ENCODE data around the gene TRIM44.

TRIM44 gene

GRCh38 chr11:35787013-35787504, 124.5 kb downstream of the TRIM44 start:
- DNase-seq (ENCODE audit: low read depth, low spot score): no peak

DNA sequence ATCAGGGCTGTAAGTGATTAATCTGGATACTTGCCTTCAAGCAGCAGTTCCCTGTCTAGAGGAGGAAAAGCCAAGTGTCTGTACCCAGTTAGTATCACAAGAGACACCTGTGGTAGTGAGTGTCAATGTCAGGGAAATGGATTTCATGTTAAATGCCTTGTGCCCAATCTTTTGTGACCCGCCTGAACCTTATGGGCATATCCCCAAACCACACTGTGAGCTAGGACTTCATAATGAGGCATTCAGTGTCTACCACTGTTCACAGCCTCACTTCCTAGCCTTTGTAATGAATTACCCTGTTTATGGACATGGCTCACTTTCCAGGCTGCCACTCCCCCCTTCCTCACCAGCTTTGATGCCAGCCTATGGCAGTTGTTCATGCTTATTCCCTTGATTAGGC, 125.1 kb downstream of the TRIM44 start:
- no peak for DNase-seq (ENCODE audit: low read depth, low spot score)

- no peak for DNase-seq (ENCODE audit: low read depth, low spot score)
These were observed 128.7 kb downstream of the TRIM44 start for GRCh38 chr11:35791088-35791958.

DNA sequence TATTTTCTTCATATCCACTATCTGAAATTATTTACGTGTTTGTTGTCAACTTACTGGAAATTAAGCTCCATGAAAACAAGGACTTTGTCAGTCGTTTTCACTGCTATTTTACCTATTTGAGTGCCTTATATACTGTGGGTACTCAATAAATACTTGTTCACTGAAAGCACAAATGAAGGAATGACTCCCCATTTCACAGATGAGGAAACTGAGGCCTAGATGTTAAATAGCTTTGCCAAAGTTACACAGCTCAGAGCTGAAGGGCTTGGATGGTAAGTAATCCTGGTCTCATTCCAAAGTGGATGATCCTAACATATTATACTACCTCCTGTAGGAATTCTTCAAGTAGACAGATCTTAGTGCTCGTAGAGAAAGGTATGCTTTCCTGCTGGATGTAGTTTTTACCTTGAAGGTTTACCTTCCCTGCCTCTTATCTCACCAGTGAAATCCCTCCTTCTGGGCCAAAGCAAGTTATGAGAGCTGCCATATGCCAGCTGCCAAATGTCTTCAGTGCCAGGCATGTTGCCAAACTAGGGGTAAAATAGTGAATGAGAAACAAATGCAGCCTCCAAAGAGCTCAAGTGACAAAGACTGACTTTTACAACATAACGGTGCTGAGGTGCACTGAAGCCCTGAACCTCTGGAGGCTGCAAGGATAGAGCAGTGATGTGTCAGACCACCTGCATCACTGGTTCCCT, 129.7 kb downstream of the TRIM44 start:
- DNase-seq (ENCODE audit: low read depth, low spot score): no peak

- DNase-seq (ENCODE audit: low read depth, low spot score): no peak
These were observed 130.2 kb downstream of the TRIM44 start for GRCh38 chr11:35792846-35793192.

DNA sequence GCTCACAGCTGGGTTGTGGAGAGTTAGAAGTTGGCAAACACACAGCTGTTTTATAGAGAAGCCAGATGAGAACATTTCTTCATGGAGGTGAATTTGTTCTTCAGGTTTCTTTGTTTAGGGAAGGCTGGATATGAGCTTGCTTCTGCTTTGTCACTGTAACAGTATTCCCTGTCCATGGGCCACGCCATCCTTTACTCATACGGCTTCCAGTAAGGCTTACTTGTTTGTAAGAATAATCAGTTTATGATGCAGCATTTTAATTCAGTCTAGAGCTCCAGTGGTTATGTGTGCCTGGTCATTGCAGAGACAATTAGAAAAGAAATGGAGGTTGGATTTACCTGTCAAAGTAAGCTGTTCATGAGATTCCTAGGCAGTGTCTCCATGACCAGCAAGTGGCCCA, 131.8 kb downstream of the TRIM44 start:
- DNase-seq (ENCODE audit: low read depth, low spot score): no peak

DNA sequence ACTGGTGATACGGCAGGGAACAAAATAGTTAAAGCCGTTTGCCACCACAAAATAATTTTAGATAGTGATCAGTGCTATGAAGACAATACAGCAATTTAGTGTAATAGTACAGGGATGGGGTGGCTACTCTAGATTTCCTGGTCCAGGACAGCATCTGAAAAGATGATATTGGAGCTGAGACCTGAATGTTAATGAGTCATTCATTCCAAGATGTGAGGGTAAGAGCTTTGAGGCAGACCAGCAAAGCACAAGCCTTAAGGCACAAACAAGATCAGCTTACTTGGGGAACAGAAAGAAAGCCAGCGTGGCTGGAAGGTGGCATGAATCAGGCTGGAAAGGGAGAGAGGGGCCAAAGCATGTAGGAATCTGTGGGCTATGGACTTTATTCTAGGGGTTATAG, 132.3 kb downstream of the TRIM44 start:
- DNase-seq (ENCODE audit: low read depth, low spot score): no peak

DNA sequence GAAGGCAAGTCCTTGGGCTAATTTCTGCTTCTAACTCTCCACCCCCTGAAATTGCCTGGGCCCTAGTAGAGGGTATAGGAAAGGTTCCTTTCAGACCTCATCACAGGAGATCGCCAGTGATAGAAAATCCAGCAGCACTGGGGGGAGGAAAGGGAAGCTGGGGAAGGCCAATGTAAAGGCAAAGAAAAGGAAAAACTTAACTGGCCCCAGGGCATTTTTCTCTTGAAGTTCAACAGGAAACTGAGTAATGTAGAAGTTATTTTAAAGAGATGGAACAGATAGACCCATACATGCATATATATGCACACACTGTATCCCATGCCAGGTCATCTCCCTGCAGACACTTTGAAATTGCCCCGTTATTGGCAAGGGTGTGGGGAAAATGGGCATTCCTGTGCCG, 134.0 kb downstream of the TRIM44 start:
- no peak for DNase-seq (ENCODE audit: low read depth, low spot score)

GRCh38 chr11:35798423-35798822, 135.8 kb downstream of the TRIM44 start:
- DNase-seq (ENCODE audit: low read depth, low spot score): no peak

DNA sequence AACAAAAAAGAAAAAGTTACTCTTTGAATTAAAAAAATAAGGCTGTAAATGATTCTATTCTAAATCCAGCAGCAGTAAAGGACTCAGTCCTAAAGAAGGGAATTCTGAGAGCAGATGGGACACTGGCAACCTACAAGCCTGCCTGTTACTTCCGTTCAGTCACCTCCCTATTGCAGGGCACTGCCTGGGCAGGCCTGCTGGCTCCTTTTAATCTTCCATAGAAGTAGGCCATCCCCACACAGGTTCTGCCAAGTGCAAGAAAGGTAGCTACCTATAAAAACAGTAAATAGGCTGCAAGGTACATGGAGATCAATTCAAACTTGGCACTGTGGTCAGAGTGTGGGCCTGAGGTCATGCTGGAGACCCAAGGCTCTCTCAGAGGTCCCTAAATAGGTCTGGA, 136.4 kb downstream of the TRIM44 start:
- no peak for DNase-seq (ENCODE audit: low read depth, low spot score)

DNA sequence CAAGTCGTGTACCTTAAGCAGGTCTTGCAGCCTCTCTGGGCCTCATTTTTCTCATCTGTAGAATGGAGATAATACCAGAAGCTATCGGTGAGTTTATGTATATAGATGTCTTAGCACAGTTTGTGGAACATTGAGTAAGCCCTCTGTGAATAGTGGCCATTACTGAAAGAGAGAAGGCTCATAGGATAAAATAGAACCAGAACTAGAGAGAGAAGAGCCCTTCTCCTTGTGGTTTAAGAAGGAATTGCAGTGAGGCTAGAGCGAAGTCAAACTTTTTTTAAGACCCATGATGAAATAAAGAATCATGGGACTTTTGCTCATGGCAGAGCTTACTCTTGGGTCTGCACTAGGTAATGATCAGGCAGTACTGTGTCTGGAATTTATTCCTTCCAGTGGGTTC, 137.1 kb downstream of the TRIM44 start:
- no peak for DNase-seq (ENCODE audit: low read depth, low spot score)

DNA sequence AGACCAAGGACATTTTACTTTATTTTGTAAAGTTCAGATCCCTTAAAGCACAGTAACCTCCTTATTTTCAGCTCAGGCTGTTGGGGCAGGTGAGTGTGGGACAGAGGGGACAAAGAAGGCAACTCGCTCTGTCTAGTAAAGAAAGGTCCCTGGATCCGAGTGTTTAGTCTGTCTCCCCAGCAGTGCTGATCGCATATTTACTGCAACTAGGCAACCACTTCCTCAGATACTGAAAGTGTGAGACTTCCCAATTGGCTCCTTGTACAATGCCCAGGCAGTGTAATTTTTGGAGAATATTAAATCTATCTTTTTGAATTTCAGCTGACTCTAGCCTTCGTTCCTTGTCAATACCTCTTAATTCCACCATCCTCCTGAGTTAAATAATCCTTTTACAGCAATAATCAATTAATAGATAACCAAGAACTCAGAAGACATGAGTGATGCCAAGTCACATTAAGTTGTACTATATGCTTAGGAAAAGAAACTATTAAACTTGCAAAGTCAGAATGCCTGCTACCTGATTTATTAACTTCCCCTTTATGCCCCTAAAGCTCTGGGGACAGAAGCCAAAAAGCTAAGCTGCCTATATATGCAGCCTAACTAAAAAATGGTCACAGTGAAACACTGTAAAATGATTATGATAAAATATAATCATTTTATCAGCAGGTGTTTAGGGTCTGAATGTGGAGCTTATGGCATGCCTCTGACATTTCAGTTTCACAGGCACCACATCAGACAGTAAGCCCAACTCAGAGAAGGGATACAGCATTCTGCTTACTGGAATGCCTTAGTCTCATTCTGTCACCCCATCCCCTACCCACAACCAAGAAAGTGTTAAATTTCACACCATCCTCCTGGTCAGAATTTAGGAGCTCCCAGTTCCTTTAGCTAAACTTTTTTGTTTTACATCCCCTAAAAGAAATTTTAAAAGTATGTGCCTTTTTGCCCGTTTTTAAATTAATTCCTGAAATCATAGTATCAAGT, 138.7 kb downstream of the TRIM44 start:
- no peak for DNase-seq (ENCODE audit: low read depth, low spot score)

GRCh38 chr11:35802221-35802620, 139.6 kb downstream of the TRIM44 start:
- DNase-seq (ENCODE audit: low read depth, low spot score): no peak

- no peak for DNase-seq (ENCODE audit: low read depth, low spot score)
These were observed 140.1 kb downstream of the TRIM44 start for GRCh38 chr11:35802672-35803071.

- no peak for DNase-seq (ENCODE audit: low read depth, low spot score)
These were observed 140.5 kb downstream of the TRIM44 start for GRCh38 chr11:35803115-35803514.

- no peak for DNase-seq (ENCODE audit: low read depth, low spot score)
These were observed 142.0 kb downstream of the TRIM44 start for GRCh38 chr11:35804451-35805040.

- no peak for DNase-seq (ENCODE audit: low read depth, low spot score)
These were observed 147.0 kb downstream of the TRIM44 start for GRCh38 chr11:35809561-35809960.

DNA sequence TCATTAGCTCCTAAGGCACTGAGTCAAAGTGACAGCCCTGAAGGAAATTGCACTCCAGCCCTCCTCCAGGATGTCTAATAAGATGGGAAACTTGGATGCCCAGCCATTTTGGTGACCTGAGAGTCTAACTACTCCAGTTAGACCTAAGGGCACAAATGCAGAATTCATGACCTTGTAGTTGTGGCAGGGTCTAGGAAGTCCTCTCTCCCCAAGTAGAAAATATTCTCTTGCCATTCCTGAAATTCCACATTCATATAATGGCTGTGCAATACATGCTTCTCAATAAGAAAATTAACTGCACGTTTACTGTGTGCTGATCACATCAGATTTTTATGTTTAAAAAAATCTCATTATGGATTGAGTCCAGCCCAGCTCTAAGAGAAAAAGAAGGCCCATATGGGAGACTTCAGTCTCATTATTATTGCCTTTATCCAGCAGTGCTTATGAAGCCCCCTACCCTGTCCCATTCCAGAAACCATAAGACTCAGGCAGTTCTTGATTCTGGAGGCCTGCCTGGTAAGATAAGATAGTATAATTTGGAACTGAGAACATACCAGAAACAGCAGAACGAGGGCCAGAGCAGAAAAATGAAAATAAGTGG, 147.6 kb downstream of the TRIM44 start:
- DNase-seq (ENCODE audit: low read depth, low spot score): no peak

DNA sequence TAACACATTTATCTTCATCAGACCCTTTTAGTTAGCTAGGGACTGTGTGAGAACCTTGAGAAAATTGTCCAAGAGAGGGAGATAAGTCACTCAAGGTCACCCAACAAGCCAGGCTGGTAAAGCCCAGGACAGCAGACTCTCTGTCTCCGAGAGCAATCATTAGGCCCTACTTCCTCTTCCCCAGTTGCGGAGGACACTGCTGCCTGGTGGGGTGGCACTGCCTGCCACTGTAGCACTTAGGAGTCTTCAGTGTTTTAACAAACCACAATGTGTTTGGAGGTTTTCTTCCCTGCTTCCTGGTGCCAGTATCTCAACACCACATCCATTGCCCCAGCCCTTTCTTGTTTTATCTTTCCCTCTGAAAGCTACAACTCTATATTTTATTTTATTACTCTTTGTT, 149.2 kb downstream of the TRIM44 start:
- DNase-seq (ENCODE audit: low read depth, low spot score): no peak

DNA sequence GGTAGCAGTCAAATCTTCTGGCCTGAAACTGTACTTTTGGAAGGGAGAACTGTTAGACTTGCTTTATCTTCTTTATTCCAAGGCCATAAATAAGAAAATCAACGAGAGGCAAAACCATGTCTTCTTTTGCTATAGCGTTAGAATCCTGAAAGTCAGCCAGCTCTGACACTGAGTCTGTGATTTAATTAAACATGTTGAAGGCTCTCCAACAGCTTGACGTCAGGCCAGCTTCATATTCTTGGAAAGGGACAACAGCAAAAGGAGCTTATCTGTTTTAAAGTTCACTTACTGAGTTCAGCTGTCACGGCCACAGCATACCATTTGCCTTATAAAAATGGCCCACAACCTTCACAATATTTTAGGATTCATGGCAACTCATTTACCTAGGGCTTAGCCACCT, 150.3 kb downstream of the TRIM44 start:
- no peak for DNase-seq (ENCODE audit: low read depth, low spot score)

DNA sequence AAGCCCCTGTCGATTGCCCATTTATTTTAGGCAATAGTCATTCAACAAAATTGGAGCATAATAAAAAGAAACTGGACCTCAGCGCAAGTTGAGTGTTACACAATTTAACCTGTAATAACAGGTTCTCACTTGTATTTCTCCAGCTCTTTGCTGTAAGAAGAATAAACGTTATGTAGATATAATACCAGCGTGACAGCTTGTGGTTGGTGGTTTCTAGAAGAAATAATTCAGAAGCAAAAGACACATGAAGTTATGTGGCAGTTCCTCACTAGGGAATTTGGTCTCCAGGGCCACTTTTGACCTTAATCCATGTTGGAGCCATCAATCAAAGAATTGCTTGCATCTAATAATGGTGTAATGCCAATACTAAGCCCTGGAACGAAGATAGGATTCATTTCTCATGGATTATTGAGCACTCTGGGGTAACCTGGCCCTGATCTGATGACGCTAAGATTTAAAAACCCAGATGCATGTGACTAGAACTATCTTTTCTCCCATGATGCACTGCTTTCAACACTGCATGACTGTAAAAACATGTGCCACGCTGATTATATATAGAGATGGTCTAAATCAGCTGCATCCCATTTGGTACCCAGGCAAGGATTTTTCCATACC, 151.6 kb downstream of the TRIM44 start:
- DNase-seq (ENCODE audit: low read depth, low spot score): no peak
